HepG2 (cell line): Measurements from ENCODE around the gene UBAC1. TPM values are rescaled to one million over a fixed set of nuclear protein-coding genes. Genes with fewer than 3 reads are reported as not detected.

Experiments
- ATF6 ChIP-seq: sonication (generic); formaldehyde crosslinking; conservative IDR thresholded peaks from 2 replicates; pipeline ENCODE4 v1.4.0; 2020; ENCODE audit warnings: missing genetic modification reagents
- BCL6 ChIP-seq: IDR thresholded peaks from 2 replicates; pipeline ENCODE4 v1.6.1; 2016; ENCODE audit warnings: missing genetic modification reagents, missing compliant biosample characterization
- CSRNP1 ChIP-seq: sonication (generic); formaldehyde crosslinking; IDR thresholded peaks from 2 replicates; pipeline ENCODE4 v1.8.1; 2023; ENCODE audit warnings: mild to moderate bottlenecking, missing genetic modification reagents
- FIP1L1 ChIP-seq: fragments of 200-400 bp; formaldehyde crosslinking; IDR thresholded peaks from 2 replicates; pipeline ENCODE4 v1.6.1; 2018; ENCODE audit warnings: low read depth, mild to moderate bottlenecking, low read length, moderate library complexity, borderline replicate concordance; ENCODE audit not compliant: insufficient read depth
- FOXO1 ChIP-seq: sonication (generic); formaldehyde crosslinking; IDR thresholded peaks from 2 replicates; pipeline ENCODE4 v1.4.0; 2020; ENCODE audit warnings: missing genetic modification reagents
- GMEB1 ChIP-seq: sonication (generic); formaldehyde crosslinking; IDR thresholded peaks from 2 replicates; pipeline ENCODE4 v1.5.1; 2020; ENCODE audit warnings: missing genetic modification reagents, mild to moderate bottlenecking, borderline replicate concordance
- HDAC6 ChIP-seq: fragments of 200-600 bp; sonication (generic); IDR thresholded peaks from 2 replicates; pipeline ENCODE4 v1.7.0; 2017; ENCODE audit warnings: mild to moderate bottlenecking, antibody characterized with exemption, low read length, low read depth
- KDM6A ChIP-seq: IDR thresholded peaks from 2 replicates; pipeline ENCODE4 v1.6.1; 2016; ENCODE audit warnings: low read depth
- MAFG ChIP-seq: sonication (generic); formaldehyde crosslinking; IDR thresholded peaks from 2 replicates; pipeline ENCODE4 v1.5.1; 2020; ENCODE audit warnings: mild to moderate bottlenecking, missing genetic modification reagents
- MAX ChIP-seq: IDR thresholded peaks from 2 replicates; pipeline ENCODE4 v1.6.1; 2012; ENCODE audit warnings: inconsistent platforms
- MEIS2 ChIP-seq: sonication (generic); formaldehyde crosslinking; IDR thresholded peaks from 2 replicates; pipeline ENCODE4 v1.9.0; 2021; ENCODE audit warnings: mild to moderate bottlenecking, missing genetic modification reagents
- MLLT10 ChIP-seq: sonication (generic); formaldehyde crosslinking; IDR thresholded peaks from 2 replicates; pipeline ENCODE4 v1.4.0; 2020; ENCODE audit warnings: missing genetic modification reagents
- MTA1 ChIP-seq: sonication (generic); formaldehyde crosslinking; IDR thresholded peaks from 2 replicates; pipeline ENCODE4 v1.4.0; 2020; ENCODE audit warnings: missing genetic modification reagents, mild to moderate bottlenecking, borderline replicate concordance
- PHB2 ChIP-seq: fragments of 450-650 bp; IDR thresholded peaks from 2 replicates; pipeline ENCODE4 v1.6.1; 2018; ENCODE audit not compliant: partially characterized antibody
- POLR2A ChIP-seq, 2 experiments: IDR thresholded peaks; 2 replicates each; pipeline ENCODE4 v1.6.1; 2011; ENCODE audit warnings: low read depth in 2 of 2, low read length in 2 of 2, mild to moderate bottlenecking in 1 of 2, moderate library complexity in 1 of 2; ENCODE audit not compliant: insufficient read depth in 1 of 2
- RCOR2 ChIP-seq: IDR thresholded peaks from 2 replicates; pipeline ENCODE4 v1.6.1; 2016; ENCODE audit warnings: missing biosample characterization, missing genetic modification reagents
- SAFB2 ChIP-seq: sonication (generic); formaldehyde crosslinking; IDR thresholded peaks from 2 replicates; pipeline ENCODE4 v1.5.1; 2020; ENCODE audit warnings: missing genetic modification reagents, low read depth, mild to moderate bottlenecking, borderline replicate concordance
- TSC22D2 ChIP-seq: sonication (generic); formaldehyde crosslinking; IDR thresholded peaks from 2 replicates; pipeline ENCODE4 v1.5.1; 2020; ENCODE audit warnings: missing genetic modification reagents, mild to moderate bottlenecking, borderline replicate concordance
- ZFX ChIP-seq: sonication (generic); formaldehyde crosslinking; IDR thresholded peaks from 2 replicates; pipeline ENCODE4 v1.4.0; 2020; ENCODE audit warnings: mild to moderate bottlenecking, low read depth, missing genetic modification reagents, moderate library complexity
- ZNF18 ChIP-seq: sonication (generic); formaldehyde crosslinking; IDR thresholded peaks from 2 replicates; pipeline ENCODE4 v1.8.0; 2022; ENCODE audit warnings: mild to moderate bottlenecking, missing genetic modification reagents; ENCODE audit not compliant: insufficient replicate concordance
- ZNF879 ChIP-seq: sonication (generic); formaldehyde crosslinking; IDR thresholded peaks from 2 replicates; pipeline ENCODE4 v1.8.1; 2023; ENCODE audit warnings: missing genetic modification reagents
- polyA plus RNA-seq, 8 experiments: library from polyadenylated mRNA; depleted of rRNA in 3 of 8; stranded (reverse) in 7 of 8; unstranded in 1 of 8; fragments of >200 nt; fragmentation: Illumina TruSeq in 4 of 8; extraction: Trizol in 4 of 8; gene quantifications; 2 replicates each; pipeline versions ENCODE4 v1.2.1 to v1.2.3, GENCODE V29; 2011 to 2016; ENCODE audit warnings: low read depth in 4 of 8, missing spikeins in 1 of 8, mixed read lengths in 1 of 8; ENCODE audit not compliant: insufficient read depth in 1 of 8
- total RNA-seq, 5 experiments: library from RNA; depleted of rRNA; stranded (reverse); fragments of >200 nt; fragmentation: Illumina TruSeq; extraction: Trizol; gene quantifications; 2 replicates each; pipeline ENCODE4 v1.2.3, GENCODE V29; 2016; ENCODE audit warnings: low read depth in 1 of 5

UBAC1 gene
- total and polyA plus RNA-seq, 2 of the 13 experiments (the other 11 are each of a cell fraction or from before 2014, with no cell fraction given): 32.2 to 34.1 TPM

- TF ChIP-seq FOXO1 (CRISPR knock-in tag) (no peak), MEIS2 (CRISPR knock-in tag) (peak; percentile 32; the same call in 1 of the 2 replicates), CSRNP1 (CRISPR knock-in tag) (no peak), POLR2A (IDR thresholded peaks at IDR 0.05; ENCODE audit: insufficient read depth in 1 of 2, low read depth in 2 of 2, low read length in 2 of 2) (peak; percentile 36 to 64; a peak in 3 of 4 replicates), MAX (no peak), ZNF879 (no peak), PHB2 (no peak), TSC22D2 (no peak), KDM6A (CRISPR knock-in tag) (no peak), HDAC6 (no peak), ATF6 (CRISPR knock-in tag) (no peak), MAFG (CRISPR knock-in tag) (no peak), RCOR2 (CRISPR knock-in tag) (no peak), MTA1 (no peak), ZFX (peak; percentile 79), MLLT10 (CRISPR knock-in tag) (no peak), ZNF18 (CRISPR knock-in tag) (no peak), FIP1L1 (no peak), SAFB2 (CRISPR knock-in tag) (no peak), GMEB1 (no peak), BCL6 (CRISPR knock-in tag) (no peak)
Observed at GRCh38 chr9:135960411-135961276, 529 bp downstream of the UBAC1 start (continued).
